C4-2B (cell line): ENCODE results near the gene RPS18.

ENCODE experiments used
- ZFX ChIP-seq: fragments of 450-650 bp; IDR thresholded peaks from 2 replicates; pipeline ENCODE4 v1.6.1; 2017
- TF ChIP-seq, protein P1 (sequence below): fragments of 450-650 bp; conservative IDR thresholded peaks from 2 replicates; pipeline ENCODE4 v1.5.1; 2017; ENCODE audit warnings: mild to moderate bottlenecking

DNA sequence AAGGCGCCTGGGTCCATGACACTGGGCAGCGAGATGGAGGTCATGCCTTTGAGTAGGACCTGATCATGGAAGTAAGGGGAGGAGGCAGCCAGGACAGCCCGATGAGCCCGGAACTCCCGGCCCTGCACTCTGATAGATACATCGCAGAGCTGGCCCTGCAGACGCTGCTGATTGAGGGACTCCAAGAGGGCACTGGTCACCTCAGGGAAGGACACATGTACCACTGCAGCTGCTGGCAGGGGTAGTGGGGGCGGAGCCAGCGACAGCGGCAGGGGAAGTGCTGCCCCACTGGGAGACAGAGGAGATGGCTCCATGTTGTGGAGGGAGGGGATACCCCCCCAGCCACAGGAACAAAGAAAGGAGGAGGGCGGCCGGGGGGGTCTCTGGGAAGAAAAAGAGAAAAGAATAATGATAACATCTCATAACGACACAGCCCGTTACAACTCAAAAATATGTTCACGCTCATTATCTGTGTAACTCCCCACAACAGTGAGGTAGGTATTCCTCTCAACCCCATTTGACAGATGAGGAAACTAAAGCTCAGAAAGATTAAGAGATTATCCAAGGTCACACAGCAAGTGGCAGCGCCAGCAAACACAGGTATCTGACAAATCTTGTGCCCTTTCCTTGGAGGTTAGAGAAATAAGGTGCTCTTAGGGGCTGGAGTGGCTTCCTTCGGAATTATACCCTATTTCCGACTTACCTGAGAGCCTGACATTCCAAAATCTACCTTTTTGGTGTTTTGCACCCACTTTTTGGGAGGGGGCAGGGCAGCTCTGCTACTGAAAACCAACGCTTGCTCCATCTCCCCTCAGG, 44.9 kb downstream of the RPS18 start:
- TF ChIP-seq, protein P1, sequence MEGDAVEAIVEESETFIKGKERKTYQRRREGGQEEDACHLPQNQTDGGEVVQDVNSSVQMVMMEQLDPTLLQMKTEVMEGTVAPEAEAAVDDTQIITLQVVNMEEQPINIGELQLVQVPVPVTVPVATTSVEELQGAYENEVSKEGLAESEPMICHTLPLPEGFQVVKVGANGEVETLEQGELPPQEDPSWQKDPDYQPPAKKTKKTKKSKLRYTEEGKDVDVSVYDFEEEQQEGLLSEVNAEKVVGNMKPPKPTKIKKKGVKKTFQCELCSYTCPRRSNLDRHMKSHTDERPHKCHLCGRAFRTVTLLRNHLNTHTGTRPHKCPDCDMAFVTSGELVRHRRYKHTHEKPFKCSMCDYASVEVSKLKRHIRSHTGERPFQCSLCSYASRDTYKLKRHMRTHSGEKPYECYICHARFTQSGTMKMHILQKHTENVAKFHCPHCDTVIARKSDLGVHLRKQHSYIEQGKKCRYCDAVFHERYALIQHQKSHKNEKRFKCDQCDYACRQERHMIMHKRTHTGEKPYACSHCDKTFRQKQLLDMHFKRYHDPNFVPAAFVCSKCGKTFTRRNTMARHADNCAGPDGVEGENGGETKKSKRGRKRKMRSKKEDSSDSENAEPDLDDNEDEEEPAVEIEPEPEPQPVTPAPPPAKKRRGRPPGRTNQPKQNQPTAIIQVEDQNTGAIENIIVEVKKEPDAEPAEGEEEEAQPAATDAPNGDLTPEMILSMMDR: no peak
- TF ChIP-seq ZFX: no peak
